Activated T-helper 1 cell treated with anti-CD3 and anti-CD28 coated beads, Interleukin-12 subunit alpha, Interleukin-12 subunit beta, Interleukin-2, Interleukin-4 antibody, amounts not matched to agents 30 ng/mL and 10 ng/mL and 1 ng/mL, durations not matched to agents 14 hours and 24 hours and 36 hours (primary cell): Measurements from ENCODE around the gene HLX. TPM values are rescaled to one million over a fixed set of nuclear protein-coding genes. Genes with fewer than 3 reads are reported as not detected.

Source experiments
- DNase-seq: peaks from one replicate; pipeline ENCODE4 v3.0.0; 2021; ENCODE audit warnings: low spot score
- H3K27ac Mint-ChIP-seq: one replicate; pipeline ENCODE4 v1.8.0; 2021; ENCODE audit warnings: mild to moderate bottlenecking, mixed read lengths
- H3K27me3 Mint-ChIP-seq: one replicate; pipeline ENCODE4 v1.8.0; 2022; ENCODE audit warnings: mild to moderate bottlenecking, moderate library complexity, mixed read lengths; ENCODE audit not compliant: insufficient read depth
- H3K36me3 Mint-ChIP-seq: one replicate; pipeline ENCODE4 v1.8.0; 2021; ENCODE audit warnings: low read depth, mixed read lengths
- H3K4me1 Mint-ChIP-seq: one replicate; pipeline ENCODE4 v1.8.0; 2021; ENCODE audit warnings: low read depth, mixed read lengths
- H3K4me3 Mint-ChIP-seq: one replicate; pipeline ENCODE4 v1.8.0; 2021; ENCODE audit warnings: mild to moderate bottlenecking, moderate library complexity, mixed read lengths
- H3K9me3 Mint-ChIP-seq: one replicate; pipeline ENCODE4 v1.8.0; 2021; ENCODE audit warnings: mixed read lengths
- intact Hi-C: fragments of 100-400 bp; cut with micrococcal nuclease; formaldehyde crosslinking; loops from one replicate; pipeline ENCODE4 v1.15.1; 2024
- total RNA-seq: library from RNA; stranded (reverse); gene quantifications from 2 replicates; pipeline ENCODE4 v1.2.3, GENCODE V29; 2022

Gene HLX
- total RNA-seq, 1 donor from 2014 or later: 5.1 TPM

DNA sequence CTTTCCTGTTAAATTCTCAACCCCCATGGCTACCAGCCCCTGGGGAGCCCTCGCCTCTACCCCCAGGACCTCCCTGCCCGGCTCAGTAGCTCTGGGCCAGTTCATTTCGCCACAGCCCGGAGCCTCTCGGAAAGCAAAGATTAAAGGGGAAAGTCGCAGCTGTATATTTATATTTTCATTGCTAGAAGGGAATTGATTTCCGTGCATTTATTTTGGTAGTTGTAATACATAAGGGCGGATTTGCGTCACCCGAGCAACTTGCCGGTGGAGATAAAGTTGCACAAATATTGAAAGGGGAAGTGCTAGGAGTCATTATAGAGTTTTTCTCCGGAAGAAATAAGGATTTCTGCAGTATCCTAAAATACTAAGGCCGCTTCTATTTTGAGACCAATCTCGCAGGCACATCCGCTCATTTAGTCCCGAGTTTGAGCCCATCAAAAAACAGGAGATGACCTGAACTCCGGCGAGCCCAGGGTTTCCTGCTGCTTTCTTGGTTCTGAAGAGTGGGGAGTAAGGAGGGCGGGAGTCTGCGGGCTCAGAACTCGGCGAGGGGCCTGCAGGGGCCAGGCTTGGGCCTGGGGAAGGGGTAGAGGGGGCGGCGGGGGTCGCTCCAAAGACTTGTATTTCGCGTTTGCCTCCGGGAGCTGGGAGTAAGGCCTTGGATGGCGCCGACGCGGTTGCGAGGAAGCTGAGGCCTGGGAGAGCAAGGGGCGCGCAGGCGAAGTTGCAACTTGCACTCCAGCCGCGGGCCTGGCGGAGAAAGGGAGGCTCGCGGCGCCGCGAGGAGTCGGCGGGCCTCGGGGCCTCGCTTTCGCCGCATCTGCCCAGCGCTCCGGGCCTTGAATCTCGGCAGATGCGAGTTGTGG lies 2.5 kb upstream of the HLX start:
- no peak overlapping the region for H3K4me3 Mint-ChIP-seq
- peaks cover 36% of the 10 kb centered on the region for H3K4me1 Mint-ChIP-seq
- intact Hi-C loops: loop anchor here (5.0 to 10.0 kb wide), 4 partner anchors 198 to 866 kb away; partner anchors contain the start of genes DUSP10 and MARK1
- no peak overlapping the region for H3K27ac Mint-ChIP-seq
- H3K36me3 Mint-ChIP-seq: peaks cover 9% of the 10 kb centered on the region
- peaks cover 72% of the 10 kb centered on the region for H3K27me3 Mint-ChIP-seq
- no peaks in the 10 kb centered on the region for H3K9me3 Mint-ChIP-seq
- DNase-seq: no peak

DNA sequence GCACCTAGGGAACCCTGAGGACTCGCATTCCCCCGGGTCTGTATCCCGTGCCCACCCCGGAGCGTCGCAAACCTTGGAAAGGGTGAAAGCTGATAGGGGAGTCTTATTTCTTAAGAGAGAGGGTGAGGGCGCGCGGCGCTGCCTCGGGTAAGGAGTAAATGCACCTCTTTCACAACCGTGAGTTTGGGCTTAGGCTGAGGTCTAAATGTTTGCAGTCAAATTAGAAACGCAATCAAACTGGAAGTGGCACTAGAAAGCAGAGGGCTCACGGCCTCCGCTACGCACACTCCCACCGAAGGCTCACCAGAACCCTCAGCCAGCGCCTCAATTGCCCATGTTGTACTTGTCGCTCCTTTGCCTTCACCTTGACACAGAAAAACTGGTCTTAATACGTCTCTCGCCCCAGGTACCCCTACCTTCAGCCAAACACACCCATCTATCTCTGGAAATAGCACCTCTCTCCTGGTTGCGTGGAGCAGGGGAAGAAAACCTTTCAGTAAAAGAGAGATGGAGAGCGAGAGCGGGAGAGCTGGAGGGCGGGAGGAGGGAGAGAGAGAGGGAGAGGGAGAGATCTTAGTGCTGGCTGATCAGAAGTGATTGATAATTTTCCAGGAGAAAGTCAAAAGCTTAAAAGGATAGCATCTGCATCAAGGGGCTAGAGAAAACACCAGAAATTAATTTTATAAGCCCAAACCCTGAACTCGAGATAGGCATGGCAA lies 1.7 kb upstream of the HLX start:
- no peak overlapping the region for H3K27ac Mint-ChIP-seq
- no peaks in the 10 kb centered on the region for H3K9me3 Mint-ChIP-seq
- peaks cover 36% of the 10 kb centered on the region for H3K4me1 Mint-ChIP-seq
- no peak for DNase-seq
- intact Hi-C loops: loop anchor here (5.0 to 10.0 kb wide), 4 partner anchors 197 to 865 kb away; partner anchors contain the start of genes DUSP10 and MARK1
- peaks cover 69% of the 10 kb centered on the region for H3K27me3 Mint-ChIP-seq
- H3K36me3 Mint-ChIP-seq: peaks cover 9% of the 10 kb centered on the region
- H3K4me3 Mint-ChIP-seq: peak overlapping the region; percentile 49

DNA sequence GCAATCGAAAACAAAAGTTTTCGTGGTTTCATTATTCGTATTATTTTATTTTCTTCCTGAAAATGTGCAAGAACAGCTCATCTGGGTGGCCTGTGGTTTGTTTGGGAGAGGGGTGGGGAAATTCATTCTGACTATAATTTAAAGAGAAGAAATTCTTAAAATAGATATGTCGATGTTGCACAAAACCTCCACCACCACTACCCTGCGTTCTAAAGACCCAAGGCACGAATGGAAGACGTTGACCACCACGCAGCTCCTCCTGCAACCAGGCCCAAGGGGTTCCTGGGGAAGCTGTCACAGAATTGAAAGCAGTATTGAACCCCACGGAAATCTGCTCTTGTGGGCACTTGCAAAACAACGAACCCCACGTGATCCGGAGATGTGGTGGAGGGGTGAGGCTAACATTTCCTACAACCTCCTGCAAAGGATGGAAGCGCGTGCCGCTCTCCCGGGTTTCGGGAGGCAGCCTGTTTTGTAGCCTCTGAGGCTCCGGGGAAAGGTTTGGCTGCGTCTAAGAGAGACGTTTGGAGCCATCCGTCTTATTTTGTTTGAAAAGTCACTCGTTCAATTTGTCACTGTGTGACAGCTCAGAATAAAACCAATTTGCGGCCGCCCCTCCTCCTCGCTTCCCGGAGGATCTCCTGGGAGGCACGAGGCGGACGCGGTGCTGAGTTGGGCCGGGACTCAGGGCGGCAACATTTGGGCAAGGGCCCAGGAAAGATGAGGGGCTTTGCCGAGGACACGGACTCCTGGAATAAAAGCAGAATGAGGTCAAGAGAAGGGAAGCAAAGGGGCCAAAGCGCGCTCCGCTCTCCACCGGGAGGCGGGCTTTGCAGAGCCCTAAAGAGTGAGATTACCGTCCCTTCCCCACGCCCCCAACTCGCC lies 810 bp upstream of the HLX start:
- Mint-ChIP-seq H3K4me3 (peak overlapping the region; percentile 84), H3K27ac (peak overlapping the region; percentile 84), H3K9me3 (no peaks in the 10 kb centered on the region), H3K27me3 (peaks cover 70% of the 10 kb centered on the region), H3K4me1 (peaks cover 36% of the 10 kb centered on the region), H3K36me3 (peaks cover 9% of the 10 kb centered on the region)
- intact Hi-C loops: loop anchor here (1.0 to 10.0 kb wide), 5 partner anchors 11 to 864 kb away; partner anchors contain the start of genes DUSP10 and MARK1
- DNase-seq: no peak

GRCh38 chr1:220879509-220880361 lies 492 bp downstream of the HLX start:
- H3K4me3 Mint-ChIP-seq: peak overlapping the region; percentile 84
- DNase-seq: no peak
- no peaks in the 10 kb centered on the region for H3K9me3 Mint-ChIP-seq
- H3K27me3 Mint-ChIP-seq: peaks cover 66% of the 10 kb centered on the region
- no peak overlapping the region for H3K27ac Mint-ChIP-seq
- intact Hi-C loops: loop anchor here (1.0 to 10.0 kb wide), 5 partner anchors 10 to 863 kb away; partner anchors contain the start of genes DUSP10 and MARK1
- peaks cover 9% of the 10 kb centered on the region for H3K36me3 Mint-ChIP-seq
- peaks cover 36% of the 10 kb centered on the region for H3K4me1 Mint-ChIP-seq

GRCh38 chr1:220880362-220880670 lies 1.1 kb downstream of the HLX start:
- Mint-ChIP-seq H3K36me3 (peaks cover 9% of the 10 kb centered on the region), H3K27me3 (peaks cover 61% of the 10 kb centered on the region), H3K4me3 (peak overlapping the region; percentile 82), H3K4me1 (peaks cover 36% of the 10 kb centered on the region), H3K9me3 (no peaks in the 10 kb centered on the region), H3K27ac (no peak overlapping the region)
- intact Hi-C loops: no loop called here
- no peak for DNase-seq

GRCh38 chr1:220880726-220881506 lies 1.7 kb downstream of the HLX start:
- peaks cover 9% of the 10 kb centered on the region for H3K36me3 Mint-ChIP-seq

DNA sequence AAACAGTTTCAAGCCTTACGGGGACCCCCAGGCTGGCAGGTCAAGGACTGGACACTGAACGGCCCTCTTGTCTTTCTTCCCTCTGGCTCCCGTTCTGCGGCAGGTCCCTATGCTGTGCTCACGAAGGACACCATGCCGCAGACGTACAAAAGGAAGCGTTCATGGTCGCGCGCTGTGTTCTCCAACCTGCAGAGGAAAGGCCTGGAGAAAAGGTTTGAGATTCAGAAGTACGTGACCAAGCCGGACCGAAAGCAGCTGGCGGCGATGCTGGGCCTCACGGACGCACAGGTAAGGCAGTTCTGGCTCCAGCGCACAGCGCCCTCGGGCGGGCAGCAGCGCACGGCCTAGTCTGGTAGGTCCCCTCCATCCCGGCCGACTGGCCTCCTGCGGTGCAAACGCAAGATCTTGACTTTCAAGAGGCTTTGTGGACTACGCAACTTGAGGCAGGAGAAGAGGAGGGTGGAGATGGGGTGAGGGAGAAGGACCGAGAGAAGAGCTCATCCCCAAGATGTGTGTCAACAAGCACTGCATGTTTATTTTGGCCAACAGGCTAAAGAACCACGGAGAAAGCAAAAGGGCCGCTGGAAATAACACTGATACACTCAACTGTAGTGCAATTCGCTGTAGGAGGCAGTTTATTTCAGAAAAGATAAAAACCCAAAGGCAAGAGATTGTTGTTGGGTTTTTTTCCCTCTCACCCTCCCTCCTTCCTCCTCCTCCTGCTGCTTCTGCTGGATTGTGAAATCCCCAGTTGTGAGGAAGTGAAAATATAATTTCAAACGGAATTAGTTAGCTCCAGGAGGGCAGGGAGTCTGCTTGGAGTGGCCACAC lies 3.0 kb downstream of the HLX start:
- peaks cover 49% of the 10 kb centered on the region for H3K27me3 Mint-ChIP-seq
- intact Hi-C loops: no loop called here
- H3K9me3 Mint-ChIP-seq: no peaks in the 10 kb centered on the region
- H3K4me3 Mint-ChIP-seq: peak overlapping the region; percentile 37
- peaks cover 9% of the 10 kb centered on the region for H3K36me3 Mint-ChIP-seq
- no peak for DNase-seq
- H3K27ac Mint-ChIP-seq: no peak overlapping the region
- peaks cover 31% of the 10 kb centered on the region for H3K4me1 Mint-ChIP-seq

More at GRCh38 chr1:220880726-220881506, 1.7 kb downstream of the HLX start:
- Mint-ChIP-seq H3K4me3 (peak overlapping the region; percentile 82), H3K27ac (peak overlapping the region; percentile 53), H3K4me1 (peaks cover 36% of the 10 kb centered on the region), H3K27me3 (peaks cover 55% of the 10 kb centered on the region), H3K9me3 (no peaks in the 10 kb centered on the region)
- intact Hi-C loops: no loop called here
- no peak for DNase-seq

- Mint-ChIP-seq H3K27ac (no peak overlapping the region), H3K36me3 (peaks cover 6% of the 10 kb centered on the region), H3K27me3 (peaks cover 44% of the 10 kb centered on the region), H3K9me3 (no peaks in the 10 kb centered on the region), H3K4me1 (peaks cover 13% of the 10 kb centered on the region), H3K4me3 (no peak overlapping the region)
- no peak for DNase-seq
- intact Hi-C loops: no loop called here
Measured at GRCh38 chr1:220884109-220884980, 5.1 kb downstream of the HLX start.

- no peak overlapping the region for H3K4me3 Mint-ChIP-seq
- peaks cover 51% of the 10 kb centered on the region for H3K27me3 Mint-ChIP-seq
- H3K27ac Mint-ChIP-seq: no peak overlapping the region
- intact Hi-C loops: no loop called here
- DNase-seq: no peak
- H3K9me3 Mint-ChIP-seq: no peaks in the 10 kb centered on the region
- peaks cover 12% of the 10 kb centered on the region for H3K4me1 Mint-ChIP-seq
- peaks cover 6% of the 10 kb centered on the region for H3K36me3 Mint-ChIP-seq
Measured at GRCh38 chr1:220884981-220885918, 6.0 kb downstream of the HLX start.
